ENCODE data around the gene KSR2.

KSR2 gene

GRCh38 chr12:117998719-117999118 lies 29.9 kb upstream of the KSR2 start:
- DNase-seq = no peak
- Histone ChIP-seq H3K36me3 (no peaks in the 10 kb centered on the region), H3K4me3 (no peak overlapping the region), H3K4me1 (no peaks in the 10 kb centered on the region), H3K9me3 (no peaks in the 10 kb centered on the region), H3K27ac (no peak overlapping the region), H3K27me3 (no peaks in the 10 kb centered on the region)
- intact Hi-C loops (cut with DNase I; ENCODE audit: low total_unique reads) = no loop called here
- TF ChIP-seq CTCF (IDR thresholded peaks at IDR 0.05) = no peak

GRCh38 chr12:117994551-117995438 lies 26.0 kb upstream of the KSR2 start:
- intact Hi-C loops (cut with DNase I; ENCODE audit: low total_unique reads) = no loop called here
- Histone ChIP-seq H3K4me3 (no peak overlapping the region), H3K4me1 (no peaks in the 10 kb centered on the region), H3K27me3 (no peaks in the 10 kb centered on the region), H3K36me3 (no peaks in the 10 kb centered on the region), H3K27ac (no peak overlapping the region), H3K9me3 (no peaks in the 10 kb centered on the region)
- DNase-seq = no peak
- no peak for TF ChIP-seq CTCF (IDR thresholded peaks at IDR 0.05)

- Histone ChIP-seq H3K27ac (no peak overlapping the region), H3K4me3 (no peak overlapping the region), H3K4me1 (no peaks in the 10 kb centered on the region), H3K36me3 (no peaks in the 10 kb centered on the region), H3K9me3 (no peaks in the 10 kb centered on the region), H3K27me3 (peaks cover 0 to 7% of the 10 kb centered on the region in 2 donors)
- DNase-seq = no peak
- intact Hi-C loops (cut with DNase I; ENCODE audit: low total_unique reads) = no loop called here
- no peak for TF ChIP-seq CTCF (IDR thresholded peaks at IDR 0.05)
Measured at GRCh38 chr12:117986705-117987469, 18.1 kb upstream of the KSR2 start.

- no peak for TF ChIP-seq CTCF (IDR thresholded peaks at IDR 0.05)
- Histone ChIP-seq H3K9me3 (no peaks in the 10 kb centered on the region), H3K36me3 (no peaks in the 10 kb centered on the region), H3K27ac (no peak overlapping the region), H3K27me3 (peaks cover 0 to 7% of the 10 kb centered on the region in 2 donors), H3K4me3 (no peak overlapping the region), H3K4me1 (no peaks in the 10 kb centered on the region)
- no peak for DNase-seq
- intact Hi-C loops (cut with DNase I; ENCODE audit: low total_unique reads) = no loop called here
Measured at GRCh38 chr12:117985182-117985581, 16.4 kb upstream of the KSR2 start.

GRCh38 chr12:117981267-117981666 lies 12.5 kb upstream of the KSR2 start:
- Histone ChIP-seq H3K9me3 (no peaks in the 10 kb centered on the region), H3K27ac (no peak overlapping the region), H3K36me3 (no peaks in the 10 kb centered on the region), H3K4me1 (no peaks in the 10 kb centered on the region), H3K27me3 (peaks cover 0 to 7% of the 10 kb centered on the region in 2 donors), H3K4me3 (no peak overlapping the region)
- DNase-seq = no peak
- intact Hi-C loops (cut with DNase I; ENCODE audit: low total_unique reads) = no loop called here
- no peak for TF ChIP-seq CTCF (IDR thresholded peaks at IDR 0.05)
